GM12874 (cell line): ENCODE data around the gene PHF23.

ENCODE experiments used
- TF ChIP-seq, protein P1 (sequence below): IDR thresholded peaks from 2 replicates; pipeline ENCODE4 v1.5.1; 2011; ENCODE audit warnings: low read depth, mild to moderate bottlenecking, control low read depth, low read length, moderate library complexity; ENCODE audit not compliant: insufficient read depth

The PHF23 gene

GRCh38 chr17:7221278-7222092 lies 17.8 kb downstream of the PHF23 start:
- TF ChIP-seq, protein P1, sequence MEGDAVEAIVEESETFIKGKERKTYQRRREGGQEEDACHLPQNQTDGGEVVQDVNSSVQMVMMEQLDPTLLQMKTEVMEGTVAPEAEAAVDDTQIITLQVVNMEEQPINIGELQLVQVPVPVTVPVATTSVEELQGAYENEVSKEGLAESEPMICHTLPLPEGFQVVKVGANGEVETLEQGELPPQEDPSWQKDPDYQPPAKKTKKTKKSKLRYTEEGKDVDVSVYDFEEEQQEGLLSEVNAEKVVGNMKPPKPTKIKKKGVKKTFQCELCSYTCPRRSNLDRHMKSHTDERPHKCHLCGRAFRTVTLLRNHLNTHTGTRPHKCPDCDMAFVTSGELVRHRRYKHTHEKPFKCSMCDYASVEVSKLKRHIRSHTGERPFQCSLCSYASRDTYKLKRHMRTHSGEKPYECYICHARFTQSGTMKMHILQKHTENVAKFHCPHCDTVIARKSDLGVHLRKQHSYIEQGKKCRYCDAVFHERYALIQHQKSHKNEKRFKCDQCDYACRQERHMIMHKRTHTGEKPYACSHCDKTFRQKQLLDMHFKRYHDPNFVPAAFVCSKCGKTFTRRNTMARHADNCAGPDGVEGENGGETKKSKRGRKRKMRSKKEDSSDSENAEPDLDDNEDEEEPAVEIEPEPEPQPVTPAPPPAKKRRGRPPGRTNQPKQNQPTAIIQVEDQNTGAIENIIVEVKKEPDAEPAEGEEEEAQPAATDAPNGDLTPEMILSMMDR = no peak

- TF ChIP-seq, protein P1 = peak; percentile 74
Measured at GRCh38 chr17:7220593-7221277, 18.5 kb downstream of the PHF23 start.

GRCh38 chr17:7219812-7220592 lies 19.3 kb downstream of the PHF23 start, which contains the start of the genes ACADVL and DLG4:
TSS of gene ACADVL (plus strand) at chr17:7219938. CDS start at chr17:7219985, 47 bp downstream.
TSS of gene DLG4 (minus strand) at chr17:7219836.
- TF ChIP-seq, protein P1 = no peak

GRCh38 chr17:7219229-7219811 lies 19.9 kb downstream of the PHF23 start:
- TF ChIP-seq, protein P1 = no peak

GRCh38 chr17:7218758-7219157 lies 20.5 kb downstream of the PHF23 start:
- TF ChIP-seq, protein P1 = no peak

- TF ChIP-seq, protein P1 = no peak
Measured at GRCh38 chr17:7218166-7218565, 21.1 kb downstream of the PHF23 start.
